NCI-H1092 (cell line): Measurements from ENCODE around the gene WRNIP1.

Source experiments
- DNase-seq: peaks from one replicate; lab custom pipeline; 2025; lab: John Stamatoyannopoulos, UW

Gene WRNIP1

GRCh38 chr6:2807342-2808090, 42.3 kb downstream of the WRNIP1 start:
- no peak for DNase-seq

- no peak for DNase-seq
Measured at GRCh38 chr6:2809015-2809414, 43.8 kb downstream of the WRNIP1 start.

- DNase-seq, result no peak
Measured at GRCh38 chr6:2810092-2810671, 45.0 kb downstream of the WRNIP1 start.

GRCh38 chr6:2812695-2813094, 47.5 kb downstream of the WRNIP1 start:
- DNase-seq, result no peak

GRCh38 chr6:2816158-2816557, 51.0 kb downstream of the WRNIP1 start:
- DNase-seq, result no peak

- no peak for DNase-seq
Measured at GRCh38 chr6:2817903-2818443, 52.8 kb downstream of the WRNIP1 start.

GRCh38 chr6:2818593-2818992, 53.4 kb downstream of the WRNIP1 start:
- DNase-seq, result no peak

- DNase-seq, result no peak
Measured at GRCh38 chr6:2819115-2819514, 53.9 kb downstream of the WRNIP1 start.

- no peak for DNase-seq
Measured at GRCh38 chr6:2819978-2820377, 54.8 kb downstream of the WRNIP1 start.

GRCh38 chr6:2820415-2820814, 55.2 kb downstream of the WRNIP1 start:
- no peak for DNase-seq

- DNase-seq, result no peak
Measured at GRCh38 chr6:2821554-2821953, 56.4 kb downstream of the WRNIP1 start.

- no peak for DNase-seq
Measured at GRCh38 chr6:2823104-2823850, 58.1 kb downstream of the WRNIP1 start.

- no peak for DNase-seq
Measured at GRCh38 chr6:2826131-2826530, 60.9 kb downstream of the WRNIP1 start.

GRCh38 chr6:2827142-2827541, 61.9 kb downstream of the WRNIP1 start:
- no peak for DNase-seq

- DNase-seq, result no peak
Measured at GRCh38 chr6:2828629-2829028, 63.4 kb downstream of the WRNIP1 start.

GRCh38 chr6:2829253-2829652, 64.1 kb downstream of the WRNIP1 start:
- no peak for DNase-seq

GRCh38 chr6:2830183-2830582, 65.0 kb downstream of the WRNIP1 start:
- DNase-seq, result no peak

- no peak for DNase-seq
Measured at GRCh38 chr6:2831392-2831791, 66.2 kb downstream of the WRNIP1 start.

- DNase-seq, result no peak
Measured at GRCh38 chr6:2834262-2834661, 69.1 kb downstream of the WRNIP1 start.
